Measurements from ENCODE around the gene YEATS2. TPM values are rescaled to one million over a fixed set of nuclear protein-coding genes. Genes with fewer than 3 reads are reported as not detected.

The YEATS2 gene
- total and polyA plus RNA-seq, 2 donors (not counting 3 experiments of a cell fraction or from before 2014, with no cell fraction given), result 30.2 to 59.9 TPM

- no peak overlapping the region for H3K4me3 ChIP-seq (replicated peaks in 1 of 3; ENCODE audit: insufficient read depth in 1 of 3, low read depth in 1 of 3, low read length in 3 of 3)
- dilution Hi-C loops (cut with MboI; ENCODE audit: extremely low pct_ligation_motif_present, low sequenced_read_pairs), result no loop called here
- no peak for FAIRE-seq
- H3K36me3 ChIP-seq (ENCODE audit: control insufficient read depth in 2 of 2, extremely low read depth in 1 of 2, insufficient read depth in 2 of 2, low read length in 2 of 2), result peaks cover 4 to 8% of the 10 kb centered on the region in 2 experiments
- no peaks in the 10 kb centered on the region for H3K4me1 ChIP-seq (ENCODE audit: control insufficient read depth, extremely low read depth, insufficient read depth, low read length)
- H2AFZ ChIP-seq (ENCODE audit: low read depth, low read length), result no peak overlapping the region
- H3K4me2 ChIP-seq (ENCODE audit: insufficient read depth, low read length), result no peak overlapping the region
- CTCF ChIA-PET, result interaction anchor here (1.4 kb wide), 1 partner anchor 10 kb away, joined by 4 read pairs; no protein-coding TSS in a partner anchor
- TF ChIP-seq EZH2 (IDR thresholded peaks at IDR 0.05; ENCODE audit: borderline replicate concordance, low read depth, low read length, severe bottlenecking), result no peak
- no peak for TF ChIP-seq POLR2AphosphoS5 (IDR thresholded peaks at IDR 0.05; ENCODE audit: insufficient read depth, low read depth, low read length)
- TF ChIP-seq POLR2A (IDR thresholded peaks at IDR 0.05; ENCODE audit: low read depth, low read length), result no peak
- TF ChIP-seq MYC (IDR thresholded peaks at IDR 0.05; ENCODE audit: low read depth, low read length), result no peak
- TF ChIP-seq GATA2 (IDR thresholded peaks at IDR 0.05; ENCODE audit: insufficient read depth, insufficient read length, low read depth, low read length), result no peak
- no peak for TF ChIP-seq MAX (IDR thresholded peaks at IDR 0.05; ENCODE audit: insufficient read depth, insufficient read length)
- no peak for TF ChIP-seq CTCF (IDR thresholded peaks at IDR 0.05; ENCODE audit: extremely low read depth in 1 of 2, insufficient read depth in 1 of 2, low read depth in 1 of 2, low read length in 2 of 2)
- TF ChIP-seq JUN (IDR thresholded peaks at IDR 0.05; ENCODE audit: borderline replicate concordance, insufficient read depth, insufficient read length, low read depth), result no peak
- TF ChIP-seq FOS (IDR thresholded peaks at IDR 0.05; ENCODE audit: borderline replicate concordance, insufficient read depth, low read length), result no peak
- no peak overlapping the region for H3K27ac ChIP-seq (ENCODE audit: insufficient read depth, low read depth, low read length)
- BruUV-seq (replicated peaks), result no TSS peak
- DNase-seq (ENCODE audit: low read depth, low spot score), result no peak
- H3K79me2 ChIP-seq (ENCODE audit: control insufficient read depth, insufficient read depth, low read length), result no peaks in the 10 kb centered on the region
- no peaks in the 10 kb centered on the region for H3K9me3 ChIP-seq (replicated peaks; ENCODE audit: control insufficient read depth, insufficient read depth, low read length)
- no peaks in the 10 kb centered on the region for H4K20me1 ChIP-seq (replicated peaks; ENCODE audit: control insufficient read depth, extremely low read depth, insufficient read depth, low read length)
- POLR2A ChIA-PET, result no interaction called here
- H3K27me3 ChIP-seq (ENCODE audit: control insufficient read depth in 2 of 2, insufficient read depth in 2 of 2, low read length in 2 of 2), result no peaks in the 10 kb centered on the region
- no peak overlapping the region for H3K9ac ChIP-seq (replicated peaks; ENCODE audit: extremely low read depth, insufficient read depth, low read length)
- H3K9me1 ChIP-seq (replicated peaks; ENCODE audit: control insufficient read depth, extremely low read depth, insufficient read depth, low read length), result no peaks in the 10 kb centered on the region
- intact Hi-C loops (cut with micrococcal nuclease), result no loop called here
Measured at GRCh38 chr3:183815563-183815940, 118.0 kb downstream of the YEATS2 start.
